Retinal pigment epithelial cell (primary cell): Measurements from ENCODE around the gene ANGPTL1.
"Not testable (repeated sequence)": the region's sequence is repeated elsewhere in the genome, so short reads cannot be mapped to it uniquely, and the experiment has no call there.

Experiments used
- DNase-seq: peaks from one replicate; pipeline ENCODE4 v3.0.0-alpha.2; 2010; ENCODE audit warnings: low read depth
- H3K4me3 ChIP-seq: 2 replicates; pipeline ENCODE4 v1.5.1; 2011; ENCODE audit warnings: mild to moderate bottlenecking, low read length, control low read depth, moderate library complexity
- CTCF ChIP-seq: conservative IDR thresholded peaks from 2 replicates; pipeline ENCODE4 v1.5.1; 2011; ENCODE audit warnings: low read depth, low read length, control low read depth, inconsistent platforms

The ANGPTL1 gene

GRCh38 chr1:178868706-178869105 lies 2.2 kb downstream of the ANGPTL1 start:
- no peak overlapping the region for H3K4me3 ChIP-seq
- no peak for DNase-seq
- TF ChIP-seq CTCF: no peak

DNA sequence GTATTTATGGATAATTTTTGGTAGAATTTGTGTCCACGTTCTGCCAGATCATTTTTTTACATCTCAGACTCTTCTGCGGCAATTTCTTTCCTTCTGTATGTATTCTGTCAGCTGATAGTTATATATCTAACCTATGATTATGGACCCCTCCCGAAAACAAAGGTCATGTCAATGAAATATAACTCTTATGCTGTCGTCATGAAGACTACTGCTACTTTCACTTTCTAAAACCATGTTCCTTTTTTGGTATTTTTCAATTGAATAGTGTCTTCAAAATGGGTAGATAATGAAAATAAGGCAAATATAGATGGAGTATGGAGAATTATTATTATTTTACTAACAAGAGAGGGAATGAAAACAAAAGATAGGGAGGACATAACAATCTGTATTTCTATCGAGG lies 3.2 kb downstream of the ANGPTL1 start:
- no peak for DNase-seq
- no peak for TF ChIP-seq CTCF
- no peak overlapping the region for H3K4me3 ChIP-seq

DNA sequence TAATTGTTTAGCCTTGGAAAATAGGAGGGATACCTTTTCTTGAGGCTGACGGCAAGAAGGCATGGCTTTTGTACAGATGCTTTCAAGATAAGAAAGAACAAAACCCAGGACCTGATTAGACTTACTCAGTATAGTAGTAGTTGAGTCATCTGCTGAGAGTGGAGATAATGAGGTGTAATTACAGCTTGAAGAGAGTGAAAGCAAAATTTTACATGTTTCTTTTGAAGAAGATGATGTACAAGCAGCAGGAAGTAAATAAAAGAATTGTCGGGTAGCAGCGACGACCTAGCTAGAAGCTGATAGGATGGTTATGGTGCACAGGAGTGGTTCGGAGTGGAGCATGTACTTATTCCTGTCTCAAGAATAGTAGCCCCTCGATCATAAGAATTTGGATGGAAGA lies 6.6 kb downstream of the ANGPTL1 start:
- TF ChIP-seq CTCF: no peak
- DNase-seq: no peak
- H3K4me3 ChIP-seq: no peak overlapping the region

GRCh38 chr1:178862864-178863263 lies 8.0 kb downstream of the ANGPTL1 start:
- no peak for DNase-seq
- no peak overlapping the region for H3K4me3 ChIP-seq
- no peak for TF ChIP-seq CTCF

GRCh38 chr1:178862416-178862815 lies 8.5 kb downstream of the ANGPTL1 start:
- no peak for TF ChIP-seq CTCF
- no peak overlapping the region for H3K4me3 ChIP-seq
- no peak for DNase-seq

DNA sequence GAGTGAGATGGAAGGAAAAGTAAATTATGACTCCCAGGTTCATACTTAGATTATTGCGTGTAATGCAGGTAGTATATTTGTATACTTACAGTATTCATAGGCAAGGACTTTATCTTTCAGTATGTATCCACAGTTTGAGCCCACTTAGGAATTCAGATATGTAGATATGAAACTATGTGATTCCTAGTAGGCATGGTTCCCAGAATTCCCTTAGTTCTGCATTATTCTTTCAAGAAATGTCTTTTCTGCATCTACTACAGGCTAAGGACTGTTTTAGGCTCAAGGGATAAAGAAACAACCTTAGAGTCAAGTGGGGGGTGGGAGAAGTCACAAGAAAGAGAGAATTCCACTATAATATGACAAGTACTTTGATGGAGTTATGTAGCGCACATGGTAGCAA lies 13.8 kb downstream of the ANGPTL1 start:
- H3K4me3 ChIP-seq: no peak overlapping the region
- no peak for TF ChIP-seq CTCF
- no peak for DNase-seq

GRCh38 chr1:178849918-178850317 lies 21.0 kb downstream of the ANGPTL1 start:
- no peak for TF ChIP-seq CTCF
- H3K4me3 ChIP-seq: no peak overlapping the region

GRCh38 chr1:178847919-178848318 lies 23.0 kb downstream of the ANGPTL1 start:
- DNase-seq, H3K4me3 ChIP-seq: not testable (repeated sequence)

More at GRCh38 chr1:178849918-178850317, 21.0 kb downstream of the ANGPTL1 start:
- no peak for DNase-seq
